ENCODE data around the gene FOXE3. TPM values are rescaled to one million over a fixed set of nuclear protein-coding genes. Genes with fewer than 3 reads are reported as not detected.

The FOXE3 gene
- total and polyA plus RNA-seq, 2 of the 8 experiments (the other 6 are each of a cell fraction or from before 2014, with no cell fraction given), result 0.18 TPM; not detected in 1

DNA sequence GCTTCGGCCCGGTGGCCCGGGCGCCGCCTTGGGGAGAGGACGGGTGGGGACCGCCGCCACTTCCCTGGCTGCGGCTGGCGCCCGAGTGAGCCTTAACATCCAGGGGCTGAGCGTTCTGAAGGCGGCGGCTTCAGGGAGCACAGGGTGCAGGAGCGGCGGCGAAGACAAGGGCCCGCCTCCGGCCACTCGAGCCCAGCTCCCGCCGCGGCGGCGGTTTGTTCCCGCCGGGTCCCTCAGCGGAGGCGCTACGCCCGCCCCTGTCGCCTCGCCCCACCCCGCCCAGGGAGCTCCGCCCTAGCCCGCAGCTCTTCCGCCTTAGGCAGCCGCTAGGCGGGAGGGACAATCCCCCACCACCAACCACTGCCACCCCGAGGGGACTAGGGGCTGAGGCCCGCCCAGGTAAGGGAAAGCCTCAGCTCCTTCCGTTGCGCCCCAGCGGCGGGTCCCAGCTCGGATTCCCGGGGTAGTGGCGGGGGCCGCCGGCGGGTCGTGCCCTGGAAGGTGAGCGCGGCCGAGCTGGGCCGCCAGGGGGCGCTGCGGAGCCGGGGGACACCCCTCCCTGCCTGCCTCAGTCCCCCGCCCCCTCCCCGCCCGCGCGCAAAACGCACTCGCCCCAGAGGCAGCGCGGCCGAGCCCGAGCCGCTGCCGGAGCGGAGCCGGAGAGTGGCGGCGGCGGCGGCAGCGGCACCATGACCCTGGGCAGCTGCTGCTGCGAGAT lies 21.5 kb downstream of the FOXE3 start, which contains the start of gene FOXD2 (continued):
- TF ChIP-seq, protein P1, sequence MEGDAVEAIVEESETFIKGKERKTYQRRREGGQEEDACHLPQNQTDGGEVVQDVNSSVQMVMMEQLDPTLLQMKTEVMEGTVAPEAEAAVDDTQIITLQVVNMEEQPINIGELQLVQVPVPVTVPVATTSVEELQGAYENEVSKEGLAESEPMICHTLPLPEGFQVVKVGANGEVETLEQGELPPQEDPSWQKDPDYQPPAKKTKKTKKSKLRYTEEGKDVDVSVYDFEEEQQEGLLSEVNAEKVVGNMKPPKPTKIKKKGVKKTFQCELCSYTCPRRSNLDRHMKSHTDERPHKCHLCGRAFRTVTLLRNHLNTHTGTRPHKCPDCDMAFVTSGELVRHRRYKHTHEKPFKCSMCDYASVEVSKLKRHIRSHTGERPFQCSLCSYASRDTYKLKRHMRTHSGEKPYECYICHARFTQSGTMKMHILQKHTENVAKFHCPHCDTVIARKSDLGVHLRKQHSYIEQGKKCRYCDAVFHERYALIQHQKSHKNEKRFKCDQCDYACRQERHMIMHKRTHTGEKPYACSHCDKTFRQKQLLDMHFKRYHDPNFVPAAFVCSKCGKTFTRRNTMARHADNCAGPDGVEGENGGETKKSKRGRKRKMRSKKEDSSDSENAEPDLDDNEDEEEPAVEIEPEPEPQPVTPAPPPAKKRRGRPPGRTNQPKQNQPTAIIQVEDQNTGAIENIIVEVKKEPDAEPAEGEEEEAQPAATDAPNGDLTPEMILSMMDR (IDR thresholded peaks at IDR 0.05; ENCODE audit: control extremely low read depth in 1 of 3, insufficient read depth in 1 of 3, low read depth in 1 of 3, low read length in 3 of 3), result peak in 2 of 3 experiments; percentile 54 to 68; a peak in 3 of 4 replicates
- TF ChIP-seq GTF2F1 (IDR thresholded peaks at IDR 0.05; ENCODE audit: borderline replicate concordance, low read depth, low read length) (no peak), SRF (IDR thresholded peaks at IDR 0.05; ENCODE audit: low read depth, low read length) (no peak), PHF8 (conservative IDR thresholded peaks at IDR 0.05; ENCODE audit: low read depth, low read length) (no peak)

Measured in H1 (cell line).